Fibroblast of peridontal ligament (primary cell): ENCODE measurements around the gene PCNX2.

Source experiments
- DNase-seq: peaks from one replicate; pipeline ENCODE4 v3.0.0-alpha.2; 2010; ENCODE audit errors: extremely low read depth

Gene PCNX2

GRCh38 chr1:233257786-233258185, 37.7 kb downstream of the PCNX2 start:
- no peak for DNase-seq

GRCh38 chr1:233256789-233257188, 38.7 kb downstream of the PCNX2 start:
- DNase-seq, result no peak

GRCh38 chr1:233256191-233256590, 39.3 kb downstream of the PCNX2 start:
- peak; percentile 48 for DNase-seq

GRCh38 chr1:233255145-233255544, 40.4 kb downstream of the PCNX2 start:
- no peak for DNase-seq

GRCh38 chr1:233253832-233254331, 41.6 kb downstream of the PCNX2 start:
- peak; percentile 19 for DNase-seq

GRCh38 chr1:233253231-233253831, 42.2 kb downstream of the PCNX2 start:
- DNase-seq, result no peak

- DNase-seq, result peak; percentile 31
Observed at GRCh38 chr1:233252441-233252840, 43.1 kb downstream of the PCNX2 start.

GRCh38 chr1:233251201-233251720, 44.3 kb downstream of the PCNX2 start:
- DNase-seq, result no peak

GRCh38 chr1:233248014-233248413, 47.5 kb downstream of the PCNX2 start:
- no peak for DNase-seq

- DNase-seq, result no peak
Observed at GRCh38 chr1:233246965-233247364, 48.6 kb downstream of the PCNX2 start.

- DNase-seq, result no peak
Observed at GRCh38 chr1:233245191-233245765, 50.2 kb downstream of the PCNX2 start.

- peak; percentile 55 for DNase-seq
Observed at GRCh38 chr1:233244183-233244582, 51.3 kb downstream of the PCNX2 start.

- DNase-seq, result no peak
Observed at GRCh38 chr1:233242827-233243483, 52.6 kb downstream of the PCNX2 start.

- no peak for DNase-seq
Observed at GRCh38 chr1:233241759-233242158, 53.8 kb downstream of the PCNX2 start.

- peak; percentile 64 for DNase-seq
Observed at GRCh38 chr1:233240829-233241682, 54.5 kb downstream of the PCNX2 start.

GRCh38 chr1:233240371-233240770, 55.2 kb downstream of the PCNX2 start:
- DNase-seq, result peak; percentile 89

GRCh38 chr1:233238884-233239431, 56.6 kb downstream of the PCNX2 start:
- peak; percentile 47 for DNase-seq

GRCh38 chr1:233237647-233238046, 57.9 kb downstream of the PCNX2 start:
- no peak for DNase-seq

GRCh38 chr1:233233508-233234040, 62.0 kb downstream of the PCNX2 start:
- no peak for DNase-seq

GRCh38 chr1:233230011-233230410, 65.5 kb downstream of the PCNX2 start:
- DNase-seq, result peak; percentile 40

GRCh38 chr1:233229288-233229687, 66.2 kb downstream of the PCNX2 start:
- DNase-seq, result peak; percentile 23
